Medulla oblongata (tissue), 1 donor: Measurements from ENCODE around the gene NUMA1.

Source experiments
- DNase-seq: peaks from one replicate; pipeline ENCODE4 v3.0.0-alpha.2; 2015; ENCODE audit errors: extremely low spot score

The NUMA1 gene

GRCh38 chr11:72000202-72000867 lies 80.0 kb downstream of the NUMA1 start:
- no peak for DNase-seq

GRCh38 chr11:71999798-72000197 lies 80.5 kb downstream of the NUMA1 start:
- no peak for DNase-seq

- no peak for DNase-seq
These were observed 81.0 kb downstream of the NUMA1 start for GRCh38 chr11:71999362-71999761.

GRCh38 chr11:71998649-71999310 lies 81.6 kb downstream of the NUMA1 start, which contains the start of gene IL18BP:
Gene IL18BP (plus strand): TSS chr11:71998909. CDS start chr11:71999985, 1,076 bp downstream.
- peak; percentile 65 for DNase-seq

- DNase-seq, result no peak
These were observed 82.3 kb downstream of the NUMA1 start for GRCh38 chr11:71998061-71998460.

- DNase-seq, result no peak
These were observed 82.7 kb downstream of the NUMA1 start for GRCh38 chr11:71997594-71997993.

- DNase-seq, result no peak
These were observed 83.4 kb downstream of the NUMA1 start for GRCh38 chr11:71996946-71997345.

GRCh38 chr11:71996517-71996916 lies 83.8 kb downstream of the NUMA1 start:
- DNase-seq, result no peak

GRCh38 chr11:71995726-71996291 lies 84.5 kb downstream of the NUMA1 start:
- DNase-seq, result no peak

GRCh38 chr11:71994786-71995185 lies 85.6 kb downstream of the NUMA1 start:
- DNase-seq, result no peak

- DNase-seq, result no peak
These were observed 88.1 kb downstream of the NUMA1 start for GRCh38 chr11:71992136-71992730.

- peak; percentile 89 for DNase-seq
These were observed 88.8 kb downstream of the NUMA1 start for GRCh38 chr11:71991494-71991893.

GRCh38 chr11:71990701-71991100 lies 89.6 kb downstream of the NUMA1 start:
- DNase-seq, result no peak

- no peak for DNase-seq
These were observed 92.3 kb downstream of the NUMA1 start for GRCh38 chr11:71988050-71988449.

GRCh38 chr11:71987521-71987920 lies 92.8 kb downstream of the NUMA1 start:
- no peak for DNase-seq

- DNase-seq, result no peak
These were observed 94.2 kb downstream of the NUMA1 start for GRCh38 chr11:71986131-71986530.

GRCh38 chr11:71979602-71980001 lies 100.7 kb downstream of the NUMA1 start:
- DNase-seq, result peak; percentile 69

GRCh38 chr11:71979094-71979493 lies 101.2 kb downstream of the NUMA1 start:
- no peak for DNase-seq

GRCh38 chr11:71977743-71978418 lies 102.5 kb downstream of the NUMA1 start:
- DNase-seq, result peak; percentile 89

- no peak for DNase-seq
These were observed 103.3 kb downstream of the NUMA1 start for GRCh38 chr11:71977090-71977489.

GRCh38 chr11:71976551-71976950 lies 103.8 kb downstream of the NUMA1 start:
- no peak for DNase-seq

- no peak for DNase-seq
These were observed 108.7 kb downstream of the NUMA1 start for GRCh38 chr11:71971680-71972079.
